ES-I3 (cell line): ENCODE results near the gene EDEM3.

Experiments used
- H3K36me3 ChIP-seq: 2 replicates; pipeline ENCODE4 v1.6.1; 2013; ENCODE audit warnings: mild to moderate bottlenecking, low read length, control low read depth, moderate library complexity; ENCODE audit not compliant: insufficient read depth
- H3K4me1 ChIP-seq: 2 replicates; pipeline ENCODE4 v1.6.1; 2013; ENCODE audit warnings: mild to moderate bottlenecking, control low read depth, low read length; ENCODE audit not compliant: insufficient read depth
- H3K9ac ChIP-seq: 2 replicates; pipeline ENCODE4 v1.6.1; 2013; ENCODE audit warnings: low read depth, mild to moderate bottlenecking, low read length, moderate library complexity
- H3K9me3 ChIP-seq: 2 replicates; pipeline ENCODE4 v1.6.1; 2013; ENCODE audit warnings: mild to moderate bottlenecking, low read length, moderate library complexity; ENCODE audit not compliant: control insufficient read depth, insufficient read depth

Gene EDEM3

GRCh38 chr1:184739796-184740195, 14.9 kb downstream of the EDEM3 start:
- Histone ChIP-seq H3K36me3 (no peaks in the 10 kb centered on the region), H3K9ac (no peak overlapping the region), H3K9me3 (no peaks in the 10 kb centered on the region), H3K4me1 (0 out of 2 replicates have a peak, but pooled peaks cover 4% of the 10 kb centered on the region)

- Histone ChIP-seq H3K4me1 (0 out of 2 replicates have a peak, but pooled peaks cover 4% of the 10 kb centered on the region), H3K9ac (no peak overlapping the region), H3K9me3 (no peaks in the 10 kb centered on the region), H3K36me3 (no peaks in the 10 kb centered on the region)
Measured at GRCh38 chr1:184739070-184739469, 15.6 kb downstream of the EDEM3 start.

GRCh38 chr1:184734980-184735379, 19.7 kb downstream of the EDEM3 start:
- H3K9me3 ChIP-seq: no peaks in the 10 kb centered on the region
- no peaks in the 10 kb centered on the region for H3K36me3 ChIP-seq
- no peaks in the 10 kb centered on the region for H3K4me1 ChIP-seq
- H3K9ac ChIP-seq: no peak overlapping the region

GRCh38 chr1:184724843-184725242, 29.8 kb downstream of the EDEM3 start:
- H3K9ac ChIP-seq: no peak overlapping the region
- no peaks in the 10 kb centered on the region for H3K9me3 ChIP-seq
- no peaks in the 10 kb centered on the region for H3K36me3 ChIP-seq
- no peaks in the 10 kb centered on the region for H3K4me1 ChIP-seq

- H3K36me3 ChIP-seq: no peaks in the 10 kb centered on the region
- no peak overlapping the region for H3K9ac ChIP-seq
- no peaks in the 10 kb centered on the region for H3K9me3 ChIP-seq
- no peaks in the 10 kb centered on the region for H3K4me1 ChIP-seq
Measured at GRCh38 chr1:184716158-184716557, 38.5 kb downstream of the EDEM3 start.

- H3K9me3 ChIP-seq: no peaks in the 10 kb centered on the region
- H3K4me1 ChIP-seq: no peaks in the 10 kb centered on the region
- H3K36me3 ChIP-seq: no peaks in the 10 kb centered on the region
- no peak overlapping the region for H3K9ac ChIP-seq
Measured at GRCh38 chr1:184709418-184709817, 45.2 kb downstream of the EDEM3 start.

- Histone ChIP-seq H3K9ac (no peak overlapping the region), H3K4me1 (no peaks in the 10 kb centered on the region), H3K9me3 (no peaks in the 10 kb centered on the region), H3K36me3 (no peaks in the 10 kb centered on the region)
Measured at GRCh38 chr1:184708084-184708676, 46.5 kb downstream of the EDEM3 start.

GRCh38 chr1:184705271-184705670, 49.4 kb downstream of the EDEM3 start:
- no peaks in the 10 kb centered on the region for H3K9me3 ChIP-seq
- H3K4me1 ChIP-seq: no peaks in the 10 kb centered on the region
- no peak overlapping the region for H3K9ac ChIP-seq
- H3K36me3 ChIP-seq: no peaks in the 10 kb centered on the region

- H3K4me1 ChIP-seq: peaks cover under 1% of the 10 kb centered on the region; the same call in 1 of the 2 replicates
- no peaks in the 10 kb centered on the region for H3K36me3 ChIP-seq
- H3K9me3 ChIP-seq: no peaks in the 10 kb centered on the region
- no peak overlapping the region for H3K9ac ChIP-seq
Measured at GRCh38 chr1:184701816-184702215, 52.8 kb downstream of the EDEM3 start.

- Histone ChIP-seq H3K36me3 (no peaks in the 10 kb centered on the region), H3K9ac (no peak overlapping the region), H3K9me3 (no peaks in the 10 kb centered on the region), H3K4me1 (peaks cover 7% of the 10 kb centered on the region; the same call in 1 of the 2 replicates)
Measured at GRCh38 chr1:184698969-184699368, 55.7 kb downstream of the EDEM3 start.

- Histone ChIP-seq H3K36me3 (no peaks in the 10 kb centered on the region), H3K9ac (no peak overlapping the region), H3K9me3 (no peaks in the 10 kb centered on the region), H3K4me1 (peaks cover 7% of the 10 kb centered on the region; the same call in 1 of the 2 replicates)
Measured at GRCh38 chr1:184698016-184698415, 56.6 kb downstream of the EDEM3 start.

- H3K4me1 ChIP-seq: peaks cover 7% of the 10 kb centered on the region; the same call in 1 of the 2 replicates
- no peaks in the 10 kb centered on the region for H3K9me3 ChIP-seq
- no peak overlapping the region for H3K9ac ChIP-seq
- H3K36me3 ChIP-seq: no peaks in the 10 kb centered on the region
Measured at GRCh38 chr1:184696403-184696802, 58.3 kb downstream of the EDEM3 start.

GRCh38 chr1:184695023-184695422, 59.6 kb downstream of the EDEM3 start:
- H3K9me3 ChIP-seq: no peaks in the 10 kb centered on the region
- peaks cover 7% of the 10 kb centered on the region; the same call in 1 of the 2 replicates for H3K4me1 ChIP-seq
- no peaks in the 10 kb centered on the region for H3K36me3 ChIP-seq
- no peak overlapping the region for H3K9ac ChIP-seq

GRCh38 chr1:184693011-184693410, 61.6 kb downstream of the EDEM3 start:
- H3K9me3 ChIP-seq: no peaks in the 10 kb centered on the region
- H3K4me1 ChIP-seq: peaks cover 7% of the 10 kb centered on the region; the same call in 1 of the 2 replicates
- no peaks in the 10 kb centered on the region for H3K36me3 ChIP-seq
- no peak overlapping the region for H3K9ac ChIP-seq

- Histone ChIP-seq H3K36me3 (no peaks in the 10 kb centered on the region), H3K4me1 (peaks cover 7% of the 10 kb centered on the region; the same call in 1 of the 2 replicates)
Measured at GRCh38 chr1:184691719-184692324, 62.8 kb downstream of the EDEM3 start.

More at GRCh38 chr1:184691719-184692324, 62.8 kb downstream of the EDEM3 start:
- Histone ChIP-seq H3K9ac (no peak overlapping the region), H3K9me3 (no peaks in the 10 kb centered on the region)
